NT2/D1 (cell line): ENCODE data around the gene FAF1.
"Not testable (repeated sequence)": the region's sequence is repeated elsewhere in the genome, so short reads cannot be mapped to it uniquely, and the experiment has no call there.

Experiments used
- DNase-seq: peaks from one replicate; pipeline ENCODE4 v3.0.0-alpha.2; 2011; ENCODE audit warnings: low read depth, low spot score
- H3K27me3 ChIP-seq: 2 replicates; pipeline ENCODE4 v1.6.0; 2011; ENCODE audit warnings: mild to moderate bottlenecking; ENCODE audit not compliant: insufficient read length, insufficient read depth
- H3K36me3 ChIP-seq: 2 replicates; pipeline ENCODE4 v1.6.1; 2011; ENCODE audit warnings: mild to moderate bottlenecking, low read length, mixed read lengths; ENCODE audit not compliant: insufficient read depth, insufficient read length
- H3K4me1 ChIP-seq: 2 replicates; pipeline ENCODE4 v1.5.1; 2011; ENCODE audit not compliant: insufficient read depth, insufficient read length
- H3K4me3 ChIP-seq: 2 replicates; pipeline ENCODE4 v1.5.1; 2011; ENCODE audit warnings: low read depth; ENCODE audit not compliant: insufficient read length
- H3K9ac ChIP-seq: 2 replicates; pipeline ENCODE4 v1.6.0; 2011; ENCODE audit warnings: low read depth; ENCODE audit not compliant: insufficient read length
- H3K9me3 ChIP-seq: 2 replicates; pipeline ENCODE4 v1.5.1; 2011; ENCODE audit warnings: mild to moderate bottlenecking, low read length; ENCODE audit not compliant: insufficient read depth
- SUZ12 ChIP-seq: IDR thresholded peaks from 2 replicates; pipeline ENCODE4 v1.6.1; 2011; ENCODE audit not compliant: insufficient read length, insufficient read depth; ENCODE audit errors: extremely low read depth
- YY1 ChIP-seq: IDR thresholded peaks from 2 replicates; pipeline ENCODE4 v1.6.1; 2011; ENCODE audit not compliant: insufficient read length, insufficient read depth
- ZNF274 ChIP-seq: IDR thresholded peaks from 2 replicates; pipeline ENCODE4 v1.6.1; 2011; ENCODE audit warnings: mild to moderate bottlenecking, low read depth, low read length

Gene FAF1

GRCh38 chr1:50950396-50950795, 9.7 kb downstream of the FAF1 start:
- no peak overlapping the region for H3K9ac ChIP-seq
- H3K4me3 ChIP-seq = no peak overlapping the region
- H3K9me3 ChIP-seq = peaks cover 14% of the 10 kb centered on the region; the same call in 1 of the 2 replicates
- H3K36me3 ChIP-seq = peaks cover 2% of the 10 kb centered on the region
- H3K4me1 ChIP-seq = no peaks in the 10 kb centered on the region
- TF ChIP-seq YY1 (no peak), ZNF274 (no peak), SUZ12 (no peak)
- no peak for DNase-seq
- no peaks in the 10 kb centered on the region for H3K27me3 ChIP-seq

- H3K9ac ChIP-seq = no peak overlapping the region
- TF ChIP-seq SUZ12 (no peak), YY1 (no peak), ZNF274 (no peak)
- DNase-seq = no peak
- no peaks in the 10 kb centered on the region for H3K27me3 ChIP-seq
- H3K4me1 ChIP-seq = no peaks in the 10 kb centered on the region
- H3K9me3 ChIP-seq = peaks cover 14% of the 10 kb centered on the region; the same call in 1 of the 2 replicates
- H3K4me3 ChIP-seq = no peak overlapping the region
- no peaks in the 10 kb centered on the region for H3K36me3 ChIP-seq
Observed at GRCh38 chr1:50949286-50949982, 10.6 kb downstream of the FAF1 start.

- no peaks in the 10 kb centered on the region for H3K9me3 ChIP-seq
- H3K27me3 ChIP-seq = no peaks in the 10 kb centered on the region
- no peak overlapping the region for H3K4me3 ChIP-seq
- DNase-seq = no peak
- TF ChIP-seq YY1 (no peak), SUZ12 (no peak), ZNF274 (no peak)
- H3K4me1 ChIP-seq = no peaks in the 10 kb centered on the region
- H3K36me3 ChIP-seq = peaks cover 6% of the 10 kb centered on the region
- no peak overlapping the region for H3K9ac ChIP-seq
Observed at GRCh38 chr1:50942334-50942733, 17.7 kb downstream of the FAF1 start.

GRCh38 chr1:50940291-50940690, 19.8 kb downstream of the FAF1 start:
- Histone ChIP-seq H3K9ac (no peak overlapping the region), H3K36me3 (peaks cover 6% of the 10 kb centered on the region), H3K9me3 (no peaks in the 10 kb centered on the region), H3K4me3 (no peak overlapping the region), H3K27me3 (no peaks in the 10 kb centered on the region), H3K4me1 (no peaks in the 10 kb centered on the region)
- TF ChIP-seq YY1 (no peak), SUZ12 (no peak), ZNF274 (no peak)
- no peak for DNase-seq

- Histone ChIP-seq H3K4me1 (no peaks in the 10 kb centered on the region), H3K9ac (no peak overlapping the region), H3K27me3 (no peaks in the 10 kb centered on the region), H3K4me3 (no peak overlapping the region), H3K9me3 (0 out of 2 replicates have a peak, but pooled peaks cover 6% of the 10 kb centered on the region), H3K36me3 (no peaks in the 10 kb centered on the region)
- no peak for DNase-seq
- no peak for TF ChIP-seq ZNF274
- no peak for TF ChIP-seq YY1
- TF ChIP-seq SUZ12 = no peak
Observed at GRCh38 chr1:50936321-50936720, 23.7 kb downstream of the FAF1 start.

- H3K4me1 ChIP-seq, H3K36me3 ChIP-seq, H3K9ac ChIP-seq, H3K4me3 ChIP-seq, H3K27me3 ChIP-seq, H3K9me3 ChIP-seq, DNase-seq: not testable (repeated sequence)
Observed at GRCh38 chr1:50935276-50935675, 24.8 kb downstream of the FAF1 start.

- no peak overlapping the region for H3K9ac ChIP-seq
- TF ChIP-seq YY1 = no peak
- TF ChIP-seq ZNF274 = no peak
- TF ChIP-seq SUZ12 = no peak
- no peaks in the 10 kb centered on the region for H3K36me3 ChIP-seq
- no peak for DNase-seq
- H3K4me1 ChIP-seq = no peaks in the 10 kb centered on the region
- 0 out of 2 replicates have a peak, but pooled peaks cover 6% of the 10 kb centered on the region for H3K9me3 ChIP-seq
- H3K27me3 ChIP-seq = no peaks in the 10 kb centered on the region
- no peak overlapping the region for H3K4me3 ChIP-seq
Observed at GRCh38 chr1:50934838-50935237, 25.2 kb downstream of the FAF1 start.

GRCh38 chr1:50933770-50934169, 26.3 kb downstream of the FAF1 start:
- H3K36me3 ChIP-seq, H3K4me1 ChIP-seq, H3K4me3 ChIP-seq, H3K9ac ChIP-seq, DNase-seq, H3K27me3 ChIP-seq, H3K9me3 ChIP-seq: not testable (repeated sequence)

- not testable (repeated sequence) for H3K27me3 ChIP-seq, H3K4me1 ChIP-seq, H3K9me3 ChIP-seq, DNase-seq, H3K9ac ChIP-seq, H3K36me3 ChIP-seq, H3K4me3 ChIP-seq
Observed at GRCh38 chr1:50932043-50932442, 28.0 kb downstream of the FAF1 start.
